ENCODE measurements around the gene BAG2.

- TF ChIP-seq CTCF (conservative IDR thresholded peaks at IDR 0.05; ENCODE audit: low read depth, low read length), result no peak
- no peak for TF ChIP-seq FOS (IDR thresholded peaks at IDR 0.05; ENCODE audit: low read depth, low read length)
- no peak for TF ChIP-seq ELK1 (IDR thresholded peaks at IDR 0.05; ENCODE audit: borderline replicate concordance, low read depth, low read length)
- TF ChIP-seq RFX5 (IDR thresholded peaks at IDR 0.05; ENCODE audit: low read depth, low read length), result no peak
- no peak for TF ChIP-seq CEBPB (IDR thresholded peaks at IDR 0.05; ENCODE audit: low read depth, low read length)
- no peak for TF ChIP-seq POLR2A (IDR thresholded peaks at IDR 0.05; ENCODE audit: low read depth, low read length)
- no peak for TF ChIP-seq MAZ (IDR thresholded peaks at IDR 0.05; ENCODE audit: borderline replicate concordance, low read depth, low read length)
- no peak for TF ChIP-seq NFE2L2 (IDR thresholded peaks at IDR 0.05; ENCODE audit: low read depth, low read length)
- no peak for TF ChIP-seq MAFK (IDR thresholded peaks at IDR 0.05; ENCODE audit: low read depth, low read length)
- TF ChIP-seq RCOR1 (IDR thresholded peaks at IDR 0.05; ENCODE audit: insufficient replicate concordance, low read length), result no peak
- TF ChIP-seq USF2 (IDR thresholded peaks at IDR 0.05; ENCODE audit: low read depth, low read length), result no peak
Measured at GRCh38 chr6:57141451-57142177, 30.5 kb upstream of the BAG2 start.
